Type B pancreatic cell (in vitro differentiated cells): ENCODE data around the gene PHC2. TPM values are rescaled to one million over a fixed set of nuclear protein-coding genes. Genes with fewer than 3 reads are reported as not detected.

Source experiments
- DNase-seq: peaks from one replicate; pipeline ENCODE4 v3.0.0; 2021; ENCODE audit warnings: mixed read lengths; ENCODE audit not compliant: unreplicated experiment; ENCODE audit errors: extremely low spot score
- H3K27ac Mint-ChIP-seq: 2 replicates; pipeline ENCODE4 v1.8.0; 2021; ENCODE audit warnings: mild to moderate bottlenecking, mixed read lengths
- H3K27me3 Mint-ChIP-seq: 2 replicates; pipeline ENCODE4 v1.8.0; 2021; ENCODE audit warnings: mixed read lengths
- H3K36me3 Mint-ChIP-seq: 2 replicates; pipeline ENCODE4 v1.8.0; 2021; ENCODE audit warnings: mixed read lengths
- H3K4me1 Mint-ChIP-seq: one replicate; pipeline ENCODE4 v1.8.0; 2021; ENCODE audit warnings: mixed read lengths; ENCODE audit not compliant: unreplicated experiment
- H3K4me3 Mint-ChIP-seq: 2 replicates; pipeline ENCODE4 v1.8.0; 2021; ENCODE audit warnings: mild to moderate bottlenecking, mixed read lengths
- H3K9me3 Mint-ChIP-seq: 2 replicates; pipeline ENCODE4 v1.8.0; 2021; ENCODE audit warnings: mixed read lengths
- total RNA-seq: library from RNA; stranded (reverse); gene quantifications from 2 replicates; pipeline ENCODE4 v1.2.1, GENCODE V29; 2021; ENCODE audit warnings: low replicate concordance
- TF ChIP-seq, protein P1 (sequence below): fragments of 200-600 bp; sonication (generic); conservative IDR thresholded peaks from 2 replicates; pipeline ENCODE4 v1.5.0; 2021; ENCODE audit warnings: antibody characterized with exemption, mild to moderate bottlenecking

The PHC2 gene
- total RNA-seq, 1 donor from 2014 or later: 106 TPM

DNA sequence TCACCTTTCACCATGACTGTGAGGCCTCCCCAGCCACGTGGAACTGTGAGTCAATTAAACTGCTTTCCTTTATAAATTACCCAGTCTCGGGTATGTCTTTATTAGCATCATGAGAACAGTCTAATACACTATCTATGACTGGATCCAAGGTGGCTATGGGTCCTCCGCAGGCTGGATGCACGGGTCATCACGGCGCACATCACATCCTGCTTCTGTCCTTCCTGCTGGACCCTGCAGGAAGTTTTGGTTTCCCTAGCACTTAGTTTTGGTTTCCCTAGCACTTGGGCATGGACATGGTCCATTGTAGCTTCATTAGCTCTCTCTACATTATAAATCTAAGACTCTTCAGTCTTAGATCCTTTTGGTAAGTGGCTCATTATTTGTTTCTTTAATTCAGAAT lies 14.2 kb upstream of the PHC2 start:
- Mint-ChIP-seq H3K36me3 (no peaks in the 10 kb centered on the region), H3K27me3 (peaks cover 8% of the 10 kb centered on the region), H3K4me3 (no peak overlapping the region), H3K9me3 (no peaks in the 10 kb centered on the region), H3K27ac (no peak overlapping the region), H3K4me1 (peaks cover 19% of the 10 kb centered on the region)
- no peak for DNase-seq
- TF ChIP-seq, protein P1, sequence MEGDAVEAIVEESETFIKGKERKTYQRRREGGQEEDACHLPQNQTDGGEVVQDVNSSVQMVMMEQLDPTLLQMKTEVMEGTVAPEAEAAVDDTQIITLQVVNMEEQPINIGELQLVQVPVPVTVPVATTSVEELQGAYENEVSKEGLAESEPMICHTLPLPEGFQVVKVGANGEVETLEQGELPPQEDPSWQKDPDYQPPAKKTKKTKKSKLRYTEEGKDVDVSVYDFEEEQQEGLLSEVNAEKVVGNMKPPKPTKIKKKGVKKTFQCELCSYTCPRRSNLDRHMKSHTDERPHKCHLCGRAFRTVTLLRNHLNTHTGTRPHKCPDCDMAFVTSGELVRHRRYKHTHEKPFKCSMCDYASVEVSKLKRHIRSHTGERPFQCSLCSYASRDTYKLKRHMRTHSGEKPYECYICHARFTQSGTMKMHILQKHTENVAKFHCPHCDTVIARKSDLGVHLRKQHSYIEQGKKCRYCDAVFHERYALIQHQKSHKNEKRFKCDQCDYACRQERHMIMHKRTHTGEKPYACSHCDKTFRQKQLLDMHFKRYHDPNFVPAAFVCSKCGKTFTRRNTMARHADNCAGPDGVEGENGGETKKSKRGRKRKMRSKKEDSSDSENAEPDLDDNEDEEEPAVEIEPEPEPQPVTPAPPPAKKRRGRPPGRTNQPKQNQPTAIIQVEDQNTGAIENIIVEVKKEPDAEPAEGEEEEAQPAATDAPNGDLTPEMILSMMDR: no peak

DNA sequence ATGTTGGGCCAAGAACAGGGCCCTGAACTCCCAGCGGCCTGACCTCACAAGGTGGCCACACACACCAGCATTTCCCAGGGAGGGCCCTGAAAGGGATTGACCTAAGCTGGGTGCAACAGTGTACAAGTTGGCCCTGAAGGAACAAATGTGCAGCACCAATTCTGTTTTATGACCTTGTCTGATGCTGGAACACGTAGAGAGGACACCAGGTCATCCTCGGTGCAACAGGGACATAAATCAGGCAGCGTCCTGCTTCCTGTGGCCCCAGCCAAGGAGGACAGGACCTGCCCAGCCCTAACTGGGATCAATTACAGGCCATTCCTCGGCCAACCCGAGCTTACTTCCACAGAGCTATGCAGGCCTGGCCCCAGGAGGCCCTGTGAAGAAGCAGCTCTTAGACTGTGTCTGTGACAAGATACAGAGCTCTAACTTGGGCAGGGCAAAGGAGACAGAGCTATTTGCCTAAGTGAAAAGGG lies 12.8 kb upstream of the PHC2 start:
- DNase-seq: no peak
- Mint-ChIP-seq H3K4me3 (no peak overlapping the region), H3K27ac (no peak overlapping the region), H3K27me3 (peaks cover 8% of the 10 kb centered on the region), H3K36me3 (no peaks in the 10 kb centered on the region), H3K4me1 (peaks cover 28% of the 10 kb centered on the region), H3K9me3 (no peaks in the 10 kb centered on the region)
- TF ChIP-seq, protein P1: no peak

DNA sequence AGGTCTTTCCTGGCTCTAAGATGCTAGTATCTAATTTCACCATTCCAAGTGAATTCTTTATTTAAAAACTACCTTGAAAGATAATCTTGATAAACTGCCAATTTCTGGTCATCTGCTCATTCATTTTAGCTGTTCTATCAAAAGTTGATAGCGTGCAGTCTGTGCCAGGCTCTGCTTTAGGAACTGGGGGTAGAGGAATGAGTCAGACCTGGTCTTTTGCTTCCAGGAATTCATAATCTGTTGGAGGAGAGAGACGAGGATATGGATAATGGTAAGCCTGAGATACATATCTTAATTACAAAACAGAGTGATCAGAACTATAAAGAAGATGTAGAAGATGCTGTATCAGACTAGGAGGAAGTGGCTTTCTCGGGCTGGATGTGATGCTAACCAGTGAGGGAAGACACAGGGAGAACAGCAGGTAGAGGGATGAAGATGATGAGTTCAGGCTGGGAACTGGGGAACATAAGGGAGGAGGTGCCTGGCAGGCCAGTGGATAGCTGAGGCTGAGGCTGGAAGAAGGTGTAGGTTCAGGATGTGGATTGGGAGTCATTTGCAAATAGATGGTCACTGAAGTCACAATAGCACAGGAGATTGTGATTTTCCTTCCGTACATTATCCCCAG lies 12.3 kb upstream of the PHC2 start:
- Mint-ChIP-seq H3K4me1 (peaks cover 28% of the 10 kb centered on the region), H3K27me3 (peaks cover 8% of the 10 kb centered on the region), H3K9me3 (no peaks in the 10 kb centered on the region), H3K27ac (no peak overlapping the region), H3K36me3 (no peaks in the 10 kb centered on the region), H3K4me3 (no peak overlapping the region)
- TF ChIP-seq, protein P1: no peak
- no peak for DNase-seq

- Mint-ChIP-seq H3K27ac (no peak overlapping the region), H3K36me3 (no peaks in the 10 kb centered on the region), H3K4me3 (no peak overlapping the region), H3K27me3 (peaks cover 8% of the 10 kb centered on the region), H3K9me3 (no peaks in the 10 kb centered on the region), H3K4me1 (peaks cover 34% of the 10 kb centered on the region)
- DNase-seq: no peak
- TF ChIP-seq, protein P1: no peak
Measured at GRCh38 chr1:33442141-33442540, 11.2 kb upstream of the PHC2 start.

- no peak overlapping the region for H3K4me3 Mint-ChIP-seq
- no peak overlapping the region for H3K27ac Mint-ChIP-seq
Measured at GRCh38 chr1:33441088-33441745, 10.3 kb upstream of the PHC2 start.

More at GRCh38 chr1:33441088-33441745, 10.3 kb upstream of the PHC2 start:
- DNase-seq: no peak
- H3K27me3 Mint-ChIP-seq: peaks cover 8% of the 10 kb centered on the region
- TF ChIP-seq, protein P1: no peak
- H3K9me3 Mint-ChIP-seq: no peaks in the 10 kb centered on the region
- peaks cover 43% of the 10 kb centered on the region for H3K4me1 Mint-ChIP-seq
- no peaks in the 10 kb centered on the region for H3K36me3 Mint-ChIP-seq
